HepG2 (cell line): Measurements from ENCODE around the gene LUZP1. TPM values are rescaled to one million over a fixed set of nuclear protein-coding genes. Genes with fewer than 3 reads are reported as not detected.

Experiments
- ATAC-seq: fragments of 200-7000 bp; cut with Tn5 transposase; 3 replicates; pipeline ENCODE4 v1.9.1; 2020; ENCODE audit warnings: mild to moderate bottlenecking, moderate library complexity
- BruUV-seq: library from RNA; stranded (reverse); fragments of 400-500 nt; replicated peaks from 2 replicates; lab custom pipeline; 2021; lab: Mats Ljungman, UMichigan
- CTCF ChIA-PET: fragments of 300-600 bp; formaldehyde crosslinking; extraction: SDS; loops from one replicate; lab custom pipeline; 2021; ENCODE audit warnings: low total read pairs, inconsistent platforms, low intra/inter-chr PET ratio; lab: Yijun Ruan, JAX
- POLR2A ChIA-PET: fragments of 350-600 bp; sonication (Branson Sonifier 250); formaldehyde crosslinking; loops from one replicate; lab custom pipeline; 2020; ENCODE audit warnings: antibody characterized with exemption, inconsistent platforms; lab: Yijun Ruan, JAX
- DNase-seq: peaks from one replicate; pipeline ENCODE4 v3.0.0-alpha.2; 2015; ENCODE audit warnings: low spot score
- FAIRE-seq: peaks from 3 replicates; lab custom pipeline; 2011; peaks lifted over from hg19 to GRCh38; lab: Jason Lieb, UNC
- H2AFZ ChIP-seq: one replicate; pipeline ENCODE4 v1.6.1; 2011; ENCODE audit warnings: low read length, inconsistent platforms
- H3K27ac ChIP-seq: fragments of 300-600 bp; 3 replicates; pipeline ENCODE4 v1.8.0; 2011; ENCODE audit warnings: mixed run types, mild to moderate bottlenecking, mixed read lengths, low read length, inconsistent platforms; ENCODE audit not compliant: insufficient read depth; ENCODE audit errors: extremely low read length
- H3K27me3 ChIP-seq, 2 experiments: fragments of 200-600 bp in 1 of 2; 2 replicates in 1 of 2; 3 replicates in 1 of 2; pipeline versions ENCODE4 v1.6.0 to v1.8.0; 2011; ENCODE audit warnings: low read length in 2 of 2, mild to moderate bottlenecking in 2 of 2, moderate library complexity in 2 of 2, inconsistent platforms in 1 of 2; ENCODE audit not compliant: insufficient read depth in 2 of 2, control insufficient read depth in 1 of 2
- H3K36me3 ChIP-seq, 2 experiments: fragments of 200-600 bp in 1 of 2; replicated peaks in 1 of 2; 2 replicates in 1 of 2; 3 replicates in 1 of 2; pipeline versions ENCODE4 v1.5.1 to v1.8.0; 2011; ENCODE audit warnings: low read length in 2 of 2, inconsistent platforms in 1 of 2; ENCODE audit not compliant: insufficient read depth in 2 of 2, control insufficient read depth in 1 of 2
- H3K4me1 ChIP-seq: 2 replicates; pipeline ENCODE4 v1.5.1; 2012; ENCODE audit warnings: low read length, inconsistent platforms; ENCODE audit not compliant: insufficient read depth
- H3K4me2 ChIP-seq: 2 replicates; pipeline ENCODE4 v1.6.0; 2011; ENCODE audit warnings: low read depth, low read length, inconsistent platforms
- H3K4me3 ChIP-seq, 3 experiments: fragments of 200-600 bp in 1 of 3; sonication (generic), shearing (Covaris generic) in 1 of 3; replicated peaks in 1 of 3; 2 replicates each; pipeline ENCODE4 v1.5.1; 2011 to 2016; ENCODE audit warnings: low read length in 3 of 3, inconsistent platforms in 2 of 3, low read depth in 2 of 3, mild to moderate bottlenecking in 2 of 3, control low read depth in 1 of 3, mixed read lengths in 1 of 3; ENCODE audit not compliant: insufficient read depth in 1 of 3
- H3K79me2 ChIP-seq: one replicate; pipeline ENCODE4 v1.6.1; 2011; ENCODE audit warnings: low read length, inconsistent platforms; ENCODE audit not compliant: insufficient read depth
- H3K9ac ChIP-seq: 2 replicates; pipeline ENCODE4 v1.6.0; 2011; ENCODE audit warnings: mild to moderate bottlenecking, low read depth, low read length, inconsistent platforms; ENCODE audit not compliant: insufficient read depth
- H3K9me3 ChIP-seq: 2 replicates; pipeline ENCODE4 v1.5.1; 2012; ENCODE audit warnings: mild to moderate bottlenecking, low read length
- H4K20me1 ChIP-seq: 2 replicates; pipeline ENCODE4 v1.6.0; 2011; ENCODE audit warnings: inconsistent platforms, mild to moderate bottlenecking, low read length, moderate library complexity; ENCODE audit not compliant: insufficient read depth
- ELF3 ChIP-seq: IDR thresholded peaks from 2 replicates; pipeline ENCODE4 v1.6.1; 2016; ENCODE audit warnings: missing genetic modification reagents, missing compliant biosample characterization
- KLF13 ChIP-seq: sonication (generic); formaldehyde crosslinking; IDR thresholded peaks from 2 replicates; pipeline ENCODE4 v1.4.0; 2020; ENCODE audit warnings: mild to moderate bottlenecking, missing genetic modification reagents
- MIXL1 ChIP-seq: IDR thresholded peaks from 2 replicates; pipeline ENCODE4 v1.6.1; 2016
- RAD21 ChIP-seq: fragments of 450-650 bp; formaldehyde crosslinking; IDR thresholded peaks from 2 replicates; pipeline ENCODE4 v1.5.0; 2020; ENCODE audit warnings: mild to moderate bottlenecking
- SALL1 ChIP-seq: sonication (generic); formaldehyde crosslinking; IDR thresholded peaks from 2 replicates; pipeline ENCODE4 v1.8.0; 2022; ENCODE audit warnings: mild to moderate bottlenecking, missing genetic modification reagents
- SMAD3 ChIP-seq: sonication (generic); formaldehyde crosslinking; IDR thresholded peaks from 2 replicates; pipeline ENCODE4 v1.4.0; 2020; ENCODE audit warnings: missing genetic modification reagents
- SMC3 ChIP-seq: IDR thresholded peaks from 2 replicates; pipeline ENCODE4 v1.6.1; 2011; ENCODE audit warnings: low read length, improper control_type of control experiment
- STAG1 ChIP-seq: sonication (generic); formaldehyde crosslinking; IDR thresholded peaks from 2 replicates; pipeline ENCODE4 v1.4.0; 2020; ENCODE audit warnings: missing genetic modification reagents
- WIZ ChIP-seq: sonication (generic); formaldehyde crosslinking; IDR thresholded peaks from 2 replicates; pipeline ENCODE4 v1.5.1; 2020; ENCODE audit warnings: mild to moderate bottlenecking, missing genetic modification reagents
- YEATS2 ChIP-seq: sonication (generic); formaldehyde crosslinking; IDR thresholded peaks from 2 replicates; pipeline ENCODE4 v1.4.0; 2020; ENCODE audit warnings: missing genetic modification reagents, borderline replicate concordance
- ZBTB20 ChIP-seq: sonication (generic); formaldehyde crosslinking; IDR thresholded peaks from 2 replicates; pipeline ENCODE4 v1.8.1; 2023; ENCODE audit warnings: missing genetic modification reagents, low read depth, mild to moderate bottlenecking, borderline replicate concordance
- ZNF33A ChIP-seq: sonication (generic); formaldehyde crosslinking; IDR thresholded peaks from 2 replicates; pipeline ENCODE4 v1.5.1; 2020; ENCODE audit warnings: missing genetic modification reagents, mild to moderate bottlenecking, moderate library complexity, borderline replicate concordance
- WGBS: methylation state at CpG from one replicate; pipeline ENCODE4 v1.1.6; 2017; ENCODE audit warnings: low lambda C conversion rate; 5-methylcytosine and 5-hydroxymethylcytosine counted together
- in situ Hi-C: cut with HindIII; loops from 2 replicates; pipeline ENCODE4 v1.10.0; 2017; ENCODE audit warnings: low pct_unique_long_range_greater_than_20kb; ENCODE audit not compliant: extremely low pct_ligation_motif_present
- intact Hi-C: fragments of 100-400 bp; cut with micrococcal nuclease; formaldehyde crosslinking; loops from one replicate; pipeline ENCODE4 v1.10.0; 2022; ENCODE audit not compliant: unreplicated experiment
- polyA plus RNA-seq, 8 experiments: library from polyadenylated mRNA; depleted of rRNA in 3 of 8; stranded (reverse) in 7 of 8; unstranded in 1 of 8; fragments of >200 nt; fragmentation: Illumina TruSeq in 4 of 8; extraction: Trizol in 4 of 8; gene quantifications; 2 replicates each; pipeline versions ENCODE4 v1.2.1 to v1.2.3, GENCODE V29; 2011 to 2016; ENCODE audit warnings: low read depth in 4 of 8, missing spikeins in 1 of 8, mixed read lengths in 1 of 8; ENCODE audit not compliant: insufficient read depth in 1 of 8
- total RNA-seq, 5 experiments: library from RNA; depleted of rRNA; stranded (reverse); fragments of >200 nt; fragmentation: Illumina TruSeq; extraction: Trizol; gene quantifications; 2 replicates each; pipeline ENCODE4 v1.2.3, GENCODE V29; 2016; ENCODE audit warnings: low read depth in 1 of 5
- TF ChIP-seq, protein P1 (sequence below): IDR thresholded peaks from 2 replicates; pipeline ENCODE4 v1.6.1; 2012; ENCODE audit warnings: low read depth, low read length, improper control_type of control experiment
- TF ChIP-seq, protein P2 (sequence below): sonication (generic); formaldehyde crosslinking; IDR thresholded peaks from 2 replicates; pipeline ENCODE4 v1.5.0; 2020; ENCODE audit warnings: mild to moderate bottlenecking, missing genetic modification reagents, moderate library complexity
- TF ChIP-seq, protein P3 (sequence below): sonication (generic); formaldehyde crosslinking; IDR thresholded peaks from 2 replicates; pipeline ENCODE4 v1.5.1; 2020; ENCODE audit warnings: mild to moderate bottlenecking, missing genetic modification reagents, moderate library complexity

Gene LUZP1
- total and polyA plus RNA-seq, 2 of the 13 experiments (the other 11 are each of a cell fraction or from before 2014, with no cell fraction given): 6.9 to 12.7 TPM

- WGBS: 4% methylated on average over 10 of the region's 10 CpGs
- Histone ChIP-seq H3K9me3 (no peaks in the 10 kb centered on the region), H3K27me3 (0 out of 5 replicates have a peak, but pooled peaks cover 0 to 1% of the 10 kb centered on the region in 2 experiments), H3K9ac (peak overlapping the region; percentile 43; the same call in 1 of the 2 replicates), H4K20me1 (no peaks in the 10 kb centered on the region), H3K36me3 (no peaks in the 10 kb centered on the region), H3K4me2 (peak overlapping the region; percentile 89), H3K79me2 (no peaks in the 10 kb centered on the region), H3K4me1 (peaks cover 48% of the 10 kb centered on the region), H3K4me3 (peak overlapping the region; percentile 39 to 62 (median 49); a peak in 5 of 6 replicates), H2AFZ (no peak overlapping the region), H3K27ac (no peak overlapping the region)
- FAIRE-seq: peak; percentile 43
- ChIA-PET POLR2A (interaction anchor here (0.6 to 2.7 kb wide), 4 partner anchors 21 to 85 kb away, joined by 3 to 13 read pairs (median 4); no protein-coding TSS in a partner anchor), CTCF (interaction anchor here (1.5 to 6.7 kb wide), 4 partner anchors 85 to 208 kb away, joined by 3 to 110 read pairs (median 8); no protein-coding TSS in a partner anchor)
- DNase-seq: peak; percentile 44
- intact Hi-C loops (loop anchor here (1.0 kb wide), 2 partner anchors 86 to 208 kb away; no protein-coding TSS in a partner anchor), in situ Hi-C loops (no loop called here)
- BruUV-seq: no TSS peak
- no peak for ATAC-seq
- peak; percentile 93 for TF ChIP-seq STAG1 (CRISPR knock-in tag)
- TF ChIP-seq YEATS2 (CRISPR knock-in tag): no peak
- TF ChIP-seq SALL1 (CRISPR knock-in tag): peak; percentile 46; the same call in 1 of the 2 replicates
- no peak for TF ChIP-seq WIZ (CRISPR knock-in tag)
- TF ChIP-seq, protein P1, sequence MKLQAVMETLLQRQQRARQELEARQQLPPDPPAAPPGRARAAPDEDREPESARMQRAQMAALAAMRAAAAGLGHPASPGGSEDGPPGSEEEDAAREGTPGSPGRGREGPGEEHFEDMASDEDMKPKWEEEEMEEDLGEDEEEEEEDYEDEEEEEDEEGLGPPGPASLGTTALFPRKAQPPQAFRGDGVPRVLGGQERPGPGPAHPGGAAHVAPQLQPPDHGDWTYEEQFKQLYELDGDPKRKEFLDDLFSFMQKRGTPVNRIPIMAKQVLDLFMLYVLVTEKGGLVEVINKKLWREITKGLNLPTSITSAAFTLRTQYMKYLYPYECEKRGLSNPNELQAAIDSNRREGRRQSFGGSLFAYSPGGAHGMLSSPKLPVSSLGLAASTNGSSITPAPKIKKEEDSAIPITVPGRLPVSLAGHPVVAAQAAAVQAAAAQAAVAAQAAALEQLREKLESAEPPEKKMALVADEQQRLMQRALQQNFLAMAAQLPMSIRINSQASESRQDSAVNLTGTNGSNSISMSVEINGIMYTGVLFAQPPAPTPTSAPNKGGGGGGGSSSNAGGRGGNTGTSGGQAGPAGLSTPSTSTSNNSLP: 0 out of 2 replicates have a peak, but pooled peaks have one; percentile 13
- 0 out of 2 replicates have a peak, but pooled peaks have one; percentile 21 for TF ChIP-seq ELF3 (CRISPR knock-in tag)
- 0 out of 2 replicates have a peak, but pooled peaks have one; percentile 47 for TF ChIP-seq MIXL1
- TF ChIP-seq, protein P2, sequence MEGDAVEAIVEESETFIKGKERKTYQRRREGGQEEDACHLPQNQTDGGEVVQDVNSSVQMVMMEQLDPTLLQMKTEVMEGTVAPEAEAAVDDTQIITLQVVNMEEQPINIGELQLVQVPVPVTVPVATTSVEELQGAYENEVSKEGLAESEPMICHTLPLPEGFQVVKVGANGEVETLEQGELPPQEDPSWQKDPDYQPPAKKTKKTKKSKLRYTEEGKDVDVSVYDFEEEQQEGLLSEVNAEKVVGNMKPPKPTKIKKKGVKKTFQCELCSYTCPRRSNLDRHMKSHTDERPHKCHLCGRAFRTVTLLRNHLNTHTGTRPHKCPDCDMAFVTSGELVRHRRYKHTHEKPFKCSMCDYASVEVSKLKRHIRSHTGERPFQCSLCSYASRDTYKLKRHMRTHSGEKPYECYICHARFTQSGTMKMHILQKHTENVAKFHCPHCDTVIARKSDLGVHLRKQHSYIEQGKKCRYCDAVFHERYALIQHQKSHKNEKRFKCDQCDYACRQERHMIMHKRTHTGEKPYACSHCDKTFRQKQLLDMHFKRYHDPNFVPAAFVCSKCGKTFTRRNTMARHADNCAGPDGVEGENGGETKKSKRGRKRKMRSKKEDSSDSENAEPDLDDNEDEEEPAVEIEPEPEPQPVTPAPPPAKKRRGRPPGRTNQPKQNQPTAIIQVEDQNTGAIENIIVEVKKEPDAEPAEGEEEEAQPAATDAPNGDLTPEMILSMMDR: peak; percentile 83
- TF ChIP-seq KLF13 (CRISPR knock-in tag): no peak
- TF ChIP-seq SMC3: peak; percentile 91
- TF ChIP-seq ZBTB20 (CRISPR knock-in tag): peak; percentile 39; the same call in 1 of the 2 replicates
- TF ChIP-seq, protein P3, sequence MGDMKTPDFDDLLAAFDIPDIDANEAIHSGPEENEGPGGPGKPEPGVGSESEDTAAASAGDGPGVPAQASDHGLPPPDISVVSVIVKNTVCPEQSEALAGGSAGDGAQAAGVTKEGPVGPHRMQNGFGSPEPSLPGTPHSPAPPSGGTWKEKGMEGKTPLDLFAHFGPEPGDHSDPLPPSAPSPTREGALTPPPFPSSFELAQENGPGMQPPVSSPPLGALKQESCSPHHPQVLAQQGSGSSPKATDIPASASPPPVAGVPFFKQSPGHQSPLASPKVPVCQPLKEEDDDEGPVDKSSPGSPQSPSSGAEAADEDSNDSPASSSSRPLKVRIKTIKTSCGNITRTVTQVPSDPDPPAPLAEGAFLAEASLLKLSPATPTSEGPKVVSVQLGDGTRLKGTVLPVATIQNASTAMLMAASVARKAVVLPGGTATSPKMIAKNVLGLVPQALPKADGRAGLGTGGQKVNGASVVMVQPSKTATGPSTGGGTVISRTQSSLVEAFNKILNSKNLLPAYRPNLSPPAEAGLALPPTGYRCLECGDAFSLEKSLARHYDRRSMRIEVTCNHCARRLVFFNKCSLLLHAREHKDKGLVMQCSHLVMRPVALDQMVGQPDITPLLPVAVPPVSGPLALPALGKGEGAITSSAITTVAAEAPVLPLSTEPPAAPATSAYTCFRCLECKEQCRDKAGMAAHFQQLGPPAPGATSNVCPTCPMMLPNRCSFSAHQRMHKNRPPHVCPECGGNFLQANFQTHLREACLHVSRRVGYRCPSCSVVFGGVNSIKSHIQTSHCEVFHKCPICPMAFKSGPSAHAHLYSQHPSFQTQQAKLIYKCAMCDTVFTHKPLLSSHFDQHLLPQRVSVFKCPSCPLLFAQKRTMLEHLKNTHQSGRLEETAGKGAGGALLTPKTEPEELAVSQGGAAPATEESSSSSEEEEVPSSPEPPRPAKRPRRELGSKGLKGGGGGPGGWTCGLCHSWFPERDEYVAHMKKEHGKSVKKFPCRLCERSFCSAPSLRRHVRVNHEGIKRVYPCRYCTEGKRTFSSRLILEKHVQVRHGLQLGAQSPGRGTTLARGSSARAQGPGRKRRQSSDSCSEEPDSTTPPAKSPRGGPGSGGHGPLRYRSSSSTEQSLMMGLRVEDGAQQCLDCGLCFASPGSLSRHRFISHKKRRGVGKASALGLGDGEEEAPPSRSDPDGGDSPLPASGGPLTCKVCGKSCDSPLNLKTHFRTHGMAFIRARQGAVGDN: 0 out of 2 replicates have a peak, but pooled peaks have one; percentile 17
- peak; percentile 80 for TF ChIP-seq RAD21 (CRISPR knock-in tag)
- TF ChIP-seq SMAD3 (CRISPR knock-in tag): peak; percentile 23; the same call in 1 of the 2 replicates
- TF ChIP-seq ZNF33A (CRISPR knock-in tag): no peak
Observed at GRCh38 chr1:23184212-23184934, 15.7 kb upstream of the LUZP1 start.
